Lung (tissue), 12 donors: ENCODE results near the gene EDA. TPM values are rescaled to one million over a fixed set of nuclear protein-coding genes. Genes with fewer than 3 reads are reported as not detected.
"Not testable (repeated sequence)": the region's sequence is repeated elsewhere in the genome, so short reads cannot be mapped to it uniquely, and the experiment has no call there.

ENCODE experiments used
- ATAC-seq: fragments of 200-7000 bp; cut with Tn5 transposase; one replicate; pipeline ENCODE4 v1.9.1; 2020; ENCODE audit warnings: moderate number of reproducible peaks; ENCODE audit not compliant: insufficient read depth, low FRiP score
- DNase-seq, 3 donors: peaks; one replicate each; pipeline ENCODE4 v3.0.0-alpha.2; 2013 to 2017
- H3K27ac ChIP-seq, 2 donors: one replicate each; pipeline ENCODE4 v1.5.1; 2013; ENCODE audit warnings: mild to moderate bottlenecking in 2 of 2, moderate library complexity in 2 of 2, control low read depth in 1 of 2, inconsistent platforms in 1 of 2, low read depth in 1 of 2, low read length in 1 of 2
- H3K27me3 ChIP-seq, 3 donors: one replicate each; pipeline ENCODE4 v1.5.1; 2013; ENCODE audit warnings: low read length in 2 of 3; ENCODE audit not compliant: control insufficient read depth in 3 of 3, insufficient read depth in 3 of 3
- H3K36me3 ChIP-seq, 4 donors: one replicate each; pipeline ENCODE4 v1.5.1; 2013; ENCODE audit warnings: low read length in 4 of 4, mild to moderate bottlenecking in 1 of 4, moderate library complexity in 1 of 4; ENCODE audit not compliant: control insufficient read depth in 4 of 4, insufficient read depth in 4 of 4
- H3K4me1 ChIP-seq, 5 donors: one replicate each; pipeline ENCODE4 v1.5.1; 2013; ENCODE audit warnings: low read length in 5 of 5, mild to moderate bottlenecking in 2 of 5, moderate library complexity in 1 of 5; ENCODE audit not compliant: control insufficient read depth in 5 of 5, insufficient read depth in 5 of 5
- H3K4me3 ChIP-seq: one replicate; pipeline ENCODE4 v1.5.1; 2013; ENCODE audit warnings: mild to moderate bottlenecking, control low read depth, moderate library complexity
- H3K9ac ChIP-seq, 2 donors: one replicate each; pipeline ENCODE4 v1.5.1; 2013; ENCODE audit warnings: low read length in 2 of 2, control low read depth in 1 of 2; ENCODE audit not compliant: insufficient read depth in 1 of 2
- H3K9me3 ChIP-seq, 4 donors: one replicate each; pipeline ENCODE4 v1.5.1; 2013; ENCODE audit warnings: low read length in 3 of 4, mild to moderate bottlenecking in 1 of 4, moderate library complexity in 1 of 4; ENCODE audit not compliant: control insufficient read depth in 4 of 4, insufficient read depth in 3 of 4
- WGBS, 2 donors: extraction: QIAGEN DNeasy Blood & Tissue Kit; methylation state at CpG; one replicate each; pipeline ENCODE4 v1.1.7; 2013; 5-methylcytosine and 5-hydroxymethylcytosine counted together
- polyA plus RNA-seq, 2 donors: library from polyadenylated mRNA; stranded (reverse); fragments of 200-250 nt; gene quantifications; one replicate each; pipeline ENCODE4 v1.2.1, GENCODE V29; 2013
- total RNA-seq, 2 donors: library from RNA; depleted of rRNA in 1 of 2; stranded (reverse); fragments of >200 nt in 1 of 2; gene quantifications; one replicate each; pipeline ENCODE4 v1.2.1, GENCODE V29; 2014 to 2021
- TF ChIP-seq, protein P1 (sequence below): IDR thresholded peaks from 2 replicates; pipeline ENCODE4 v1.5.1; 2012; ENCODE audit warnings: mild to moderate bottlenecking; ENCODE audit errors: control extremely low read depth, extremely low read depth
- donor health status: control.
- donor health status: control.
- donor health status: Bipolar disorder and iron deficiency.
- donor health status: healthy.
- donor health status: DM: yes; HTN: yes; CAD: no.

EDA gene
- total and polyA plus RNA-seq, 4 donors = 0.93 to 7.9 (median 3.1) TPM

DNA sequence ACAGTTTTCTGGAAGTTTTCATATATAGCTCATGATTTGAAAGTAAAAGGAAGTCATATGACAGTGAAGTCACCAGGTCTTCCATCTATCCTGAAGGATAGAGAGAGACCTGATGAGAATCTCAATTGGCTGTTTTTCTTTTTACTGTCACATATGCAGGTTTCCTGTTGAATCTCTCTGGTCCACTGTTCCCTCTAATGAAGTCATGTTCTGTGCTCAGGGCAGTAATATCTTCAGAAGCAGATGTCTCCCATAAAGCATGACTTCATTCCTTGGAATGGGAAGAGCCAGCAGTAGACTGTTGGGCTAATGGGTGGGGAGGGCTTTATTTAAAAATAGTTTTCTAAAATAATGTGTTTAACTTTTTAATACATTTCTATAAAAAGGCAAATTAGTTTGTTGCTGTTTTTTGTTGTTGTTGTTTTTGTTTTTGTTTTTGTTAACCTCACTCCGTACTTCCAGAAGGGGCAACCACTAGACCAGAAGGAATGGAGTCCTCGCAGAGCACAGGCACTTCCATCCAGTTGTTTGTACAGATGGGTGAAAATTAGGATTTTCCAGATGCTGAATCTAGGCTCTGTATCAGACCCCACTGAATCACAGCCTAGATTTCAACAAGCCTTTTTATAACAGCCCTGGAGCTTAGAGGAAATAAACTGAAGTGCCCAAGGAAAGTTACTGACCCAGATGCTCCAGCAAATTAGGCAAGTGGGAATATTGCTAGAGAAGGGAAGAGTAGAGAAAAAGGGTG is 379.6 kb downstream of the EDA start:
- ATAC-seq (no peak), DNase-seq (no peak)
- no peak overlapping the region for H3K9ac ChIP-seq
- H3K36me3 ChIP-seq = no peaks in the 10 kb centered on the region
- H3K4me3 ChIP-seq = no peak overlapping the region
- no peaks in the 10 kb centered on the region for H3K4me1 ChIP-seq
- TF ChIP-seq, protein P1, sequence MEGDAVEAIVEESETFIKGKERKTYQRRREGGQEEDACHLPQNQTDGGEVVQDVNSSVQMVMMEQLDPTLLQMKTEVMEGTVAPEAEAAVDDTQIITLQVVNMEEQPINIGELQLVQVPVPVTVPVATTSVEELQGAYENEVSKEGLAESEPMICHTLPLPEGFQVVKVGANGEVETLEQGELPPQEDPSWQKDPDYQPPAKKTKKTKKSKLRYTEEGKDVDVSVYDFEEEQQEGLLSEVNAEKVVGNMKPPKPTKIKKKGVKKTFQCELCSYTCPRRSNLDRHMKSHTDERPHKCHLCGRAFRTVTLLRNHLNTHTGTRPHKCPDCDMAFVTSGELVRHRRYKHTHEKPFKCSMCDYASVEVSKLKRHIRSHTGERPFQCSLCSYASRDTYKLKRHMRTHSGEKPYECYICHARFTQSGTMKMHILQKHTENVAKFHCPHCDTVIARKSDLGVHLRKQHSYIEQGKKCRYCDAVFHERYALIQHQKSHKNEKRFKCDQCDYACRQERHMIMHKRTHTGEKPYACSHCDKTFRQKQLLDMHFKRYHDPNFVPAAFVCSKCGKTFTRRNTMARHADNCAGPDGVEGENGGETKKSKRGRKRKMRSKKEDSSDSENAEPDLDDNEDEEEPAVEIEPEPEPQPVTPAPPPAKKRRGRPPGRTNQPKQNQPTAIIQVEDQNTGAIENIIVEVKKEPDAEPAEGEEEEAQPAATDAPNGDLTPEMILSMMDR = no peak
- peaks cover 0 to 3% (median 0%) of the 10 kb centered on the region in 4 donors for H3K9me3 ChIP-seq
- 71 to 85% methylated on average over 2 of the region's 2 CpGs for WGBS, 2 donors
- H3K27me3 ChIP-seq = peaks cover 0 to 7% (median 0%) of the 10 kb centered on the region in 3 donors
- H3K27ac ChIP-seq = no peak overlapping the region

DNA sequence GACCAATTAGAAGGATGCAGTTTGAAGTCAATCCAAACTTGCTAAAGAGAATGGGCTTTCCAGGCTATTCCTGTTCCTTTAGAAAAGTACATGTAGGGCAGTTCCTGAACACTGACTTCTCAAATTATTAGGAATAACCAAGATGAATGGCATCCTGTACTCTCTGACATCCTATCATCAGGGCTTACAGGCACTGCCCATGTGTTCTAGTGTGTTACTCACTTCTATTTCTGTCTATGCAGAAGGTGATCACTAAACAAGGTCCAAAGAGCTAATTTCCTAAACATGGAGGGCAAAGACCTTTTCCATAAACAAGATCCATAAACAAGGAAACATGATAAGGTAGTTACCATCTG is 380.2 kb downstream of the EDA start:
- ATAC-seq (no peak), DNase-seq (no peak)
- H3K4me1 ChIP-seq = no peaks in the 10 kb centered on the region
- H3K4me3 ChIP-seq = no peak overlapping the region
- H3K9ac ChIP-seq = no peak overlapping the region
- no peaks in the 10 kb centered on the region for H3K36me3 ChIP-seq
- H3K27ac ChIP-seq = no peak overlapping the region
- peaks cover 0 to 7% (median 0%) of the 10 kb centered on the region in 3 donors for H3K27me3 ChIP-seq
- TF ChIP-seq, protein P1 = no peak
- H3K9me3 ChIP-seq = peaks cover 0 to 3% (median 0%) of the 10 kb centered on the region in 4 donors

DNA sequence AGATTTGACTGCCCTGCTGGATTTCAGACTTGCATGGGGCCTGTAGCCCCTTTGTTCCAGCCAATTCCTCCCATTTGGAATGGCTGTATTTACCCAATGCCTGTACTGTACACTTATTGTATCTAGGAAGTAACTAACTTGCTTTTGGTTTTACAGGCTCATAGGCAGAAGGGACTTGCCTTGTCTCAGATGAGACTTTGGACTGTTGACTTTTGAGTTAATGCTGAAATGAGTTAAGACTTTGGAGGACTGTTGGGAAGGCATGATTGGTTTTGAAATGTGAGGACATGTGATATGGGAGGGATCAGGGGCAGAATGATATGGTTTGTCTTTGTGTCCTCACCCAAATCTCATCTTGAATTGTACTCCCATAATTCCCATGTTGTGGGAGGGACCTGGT is 382.4 kb downstream of the EDA start:
- not testable (repeated sequence) for H3K4me3 ChIP-seq, H3K9me3 ChIP-seq, ATAC-seq, H3K27me3 ChIP-seq, DNase-seq, H3K4me1 ChIP-seq, H3K27ac ChIP-seq, H3K36me3 ChIP-seq, H3K9ac ChIP-seq

DNA sequence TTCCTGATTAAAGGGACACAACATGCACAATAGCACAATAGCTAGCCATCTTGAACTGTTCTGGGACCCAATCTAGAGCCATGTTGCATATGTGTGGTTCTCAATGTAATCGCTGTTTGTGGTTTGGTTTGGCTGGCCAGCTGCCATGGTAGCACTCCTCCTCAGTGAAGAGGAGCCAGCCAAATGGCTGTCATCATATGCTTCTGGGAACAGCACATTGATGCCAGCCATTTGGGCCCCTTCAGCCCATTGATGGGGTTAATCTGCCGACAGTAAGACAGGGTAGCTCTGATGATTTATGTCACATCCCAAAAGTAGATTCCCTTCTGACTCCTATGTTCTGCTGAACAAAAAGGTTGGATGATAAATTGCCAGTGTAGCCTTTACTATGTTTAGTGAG is 385.4 kb downstream of the EDA start:
- Histone ChIP-seq H3K9me3 (peaks cover 0 to 3% (median 1%) of the 10 kb centered on the region in 4 donors), H3K4me1 (peaks cover 0 to 3% (median 0%) of the 10 kb centered on the region in 5 donors), H3K9ac (no peak overlapping the region), H3K4me3 (no peak overlapping the region), H3K27ac (peak overlapping the region in 1 of 2 donors; percentile 60), H3K36me3 (no peaks in the 10 kb centered on the region), H3K27me3 (no peaks in the 10 kb centered on the region)
- ATAC-seq = no peak
- 61 to 80% methylated on average over 2 of the region's 2 CpGs for WGBS, 2 donors
- TF ChIP-seq, protein P1 = no peak
- DNase-seq = peak in 1 of 3 donors; percentile 6
